ENCODE data around the gene ARHGEF1.
A peak's percentile ranks its signal among the peaks of the same experiment; 100 is the strongest.

ARHGEF1 gene

DNA sequence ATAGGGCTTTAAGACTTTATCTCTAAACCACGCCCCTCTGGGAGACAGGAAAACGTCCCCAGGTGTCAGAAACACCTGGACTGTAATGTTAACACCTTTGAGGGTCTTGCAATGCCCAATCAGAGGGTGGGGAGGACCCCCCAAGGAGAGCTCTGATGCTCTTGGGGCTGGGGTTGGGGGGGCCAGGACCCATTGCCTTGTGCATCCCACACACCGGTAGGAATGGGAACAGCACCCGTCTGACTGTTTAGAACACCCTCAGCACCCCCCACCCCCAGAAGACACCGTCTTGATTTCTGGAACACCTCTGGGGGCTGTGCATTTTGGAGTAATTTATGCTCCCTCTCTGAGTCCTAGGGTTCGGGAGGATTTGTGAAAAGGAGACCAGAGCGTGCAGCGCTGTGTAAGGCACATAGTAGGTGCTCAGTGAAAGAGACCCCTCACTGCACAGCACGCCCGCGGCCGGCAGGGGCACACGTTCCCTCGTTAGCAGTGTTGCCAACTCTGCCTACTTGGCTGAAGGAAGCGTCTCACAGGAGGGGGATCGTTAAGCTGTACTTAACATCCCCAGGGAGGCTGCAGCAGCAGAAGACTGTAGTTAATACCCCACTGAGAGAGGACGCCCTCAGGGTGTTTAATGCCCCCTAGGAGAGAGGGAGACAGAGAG is 48.1 kb downstream of the ARHGEF1 start (continued):
- TF ChIP-seq, protein P1, sequence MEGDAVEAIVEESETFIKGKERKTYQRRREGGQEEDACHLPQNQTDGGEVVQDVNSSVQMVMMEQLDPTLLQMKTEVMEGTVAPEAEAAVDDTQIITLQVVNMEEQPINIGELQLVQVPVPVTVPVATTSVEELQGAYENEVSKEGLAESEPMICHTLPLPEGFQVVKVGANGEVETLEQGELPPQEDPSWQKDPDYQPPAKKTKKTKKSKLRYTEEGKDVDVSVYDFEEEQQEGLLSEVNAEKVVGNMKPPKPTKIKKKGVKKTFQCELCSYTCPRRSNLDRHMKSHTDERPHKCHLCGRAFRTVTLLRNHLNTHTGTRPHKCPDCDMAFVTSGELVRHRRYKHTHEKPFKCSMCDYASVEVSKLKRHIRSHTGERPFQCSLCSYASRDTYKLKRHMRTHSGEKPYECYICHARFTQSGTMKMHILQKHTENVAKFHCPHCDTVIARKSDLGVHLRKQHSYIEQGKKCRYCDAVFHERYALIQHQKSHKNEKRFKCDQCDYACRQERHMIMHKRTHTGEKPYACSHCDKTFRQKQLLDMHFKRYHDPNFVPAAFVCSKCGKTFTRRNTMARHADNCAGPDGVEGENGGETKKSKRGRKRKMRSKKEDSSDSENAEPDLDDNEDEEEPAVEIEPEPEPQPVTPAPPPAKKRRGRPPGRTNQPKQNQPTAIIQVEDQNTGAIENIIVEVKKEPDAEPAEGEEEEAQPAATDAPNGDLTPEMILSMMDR (tag by site-specific recombination; IDR thresholded peaks at IDR 0.05), result peak; percentile 61
- TF ChIP-seq ZNF202 (tag by site-specific recombination; IDR thresholded peaks at IDR 0.05; ENCODE audit: borderline replicate concordance) (no peak), FEZF1 (tag by site-specific recombination; IDR thresholded peaks at IDR 0.05) (no peak), GLIS1 (tag by site-specific recombination; IDR thresholded peaks at IDR 0.05) (peak; percentile 100)

DNA sequence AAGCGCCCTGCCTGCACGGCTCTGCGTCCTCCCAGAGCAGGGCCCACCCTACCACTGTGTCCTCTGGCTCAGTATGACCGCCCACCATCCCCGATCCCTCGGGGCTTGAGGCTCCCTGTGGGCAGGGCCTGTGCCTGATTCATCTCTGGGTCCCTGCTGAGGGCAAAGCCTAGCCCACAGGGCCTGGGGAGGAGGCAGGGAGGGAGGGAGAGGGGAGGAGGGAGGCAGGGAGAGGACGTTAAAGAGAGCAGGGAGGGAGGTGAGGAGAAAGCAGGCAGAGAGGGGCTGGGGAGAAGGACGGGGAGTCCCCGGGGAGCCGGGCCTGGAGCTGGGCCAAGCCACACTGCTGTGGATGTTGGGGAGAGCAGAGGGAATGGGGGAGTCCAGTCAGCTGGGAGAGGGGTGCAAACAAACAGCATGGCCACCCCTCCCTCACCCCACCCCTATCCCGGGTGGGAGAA is 49.3 kb downstream of the ARHGEF1 start:
- TF ChIP-seq GLIS1 (tag by site-specific recombination; IDR thresholded peaks at IDR 0.05) (0 out of 2 replicates have a peak, but pooled peaks have one; percentile 13), ZNF24 (tag by site-specific recombination; IDR thresholded peaks at IDR 0.05) (no peak), ZBTB20 (tag by site-specific recombination; IDR thresholded peaks at IDR 0.05) (no peak), WT1 (tag by site-specific recombination; IDR thresholded peaks at IDR 0.05) (peak; percentile 69; the same call in 1 of the 2 replicates), PATZ1 (tag by site-specific recombination; IDR thresholded peaks at IDR 0.05) (peak; percentile 53; the same call in 1 of the 2 replicates), ZNF121 (tag by site-specific recombination; IDR thresholded peaks at IDR 0.05) (no peak), ZBTB48 (tag by site-specific recombination; IDR thresholded peaks at IDR 0.05) (peak; percentile 41; the same call in 1 of the 2 replicates), ZIC2 (tag by site-specific recombination; IDR thresholded peaks at IDR 0.05) (peak; percentile 89)
- TF ChIP-seq, protein P2, sequence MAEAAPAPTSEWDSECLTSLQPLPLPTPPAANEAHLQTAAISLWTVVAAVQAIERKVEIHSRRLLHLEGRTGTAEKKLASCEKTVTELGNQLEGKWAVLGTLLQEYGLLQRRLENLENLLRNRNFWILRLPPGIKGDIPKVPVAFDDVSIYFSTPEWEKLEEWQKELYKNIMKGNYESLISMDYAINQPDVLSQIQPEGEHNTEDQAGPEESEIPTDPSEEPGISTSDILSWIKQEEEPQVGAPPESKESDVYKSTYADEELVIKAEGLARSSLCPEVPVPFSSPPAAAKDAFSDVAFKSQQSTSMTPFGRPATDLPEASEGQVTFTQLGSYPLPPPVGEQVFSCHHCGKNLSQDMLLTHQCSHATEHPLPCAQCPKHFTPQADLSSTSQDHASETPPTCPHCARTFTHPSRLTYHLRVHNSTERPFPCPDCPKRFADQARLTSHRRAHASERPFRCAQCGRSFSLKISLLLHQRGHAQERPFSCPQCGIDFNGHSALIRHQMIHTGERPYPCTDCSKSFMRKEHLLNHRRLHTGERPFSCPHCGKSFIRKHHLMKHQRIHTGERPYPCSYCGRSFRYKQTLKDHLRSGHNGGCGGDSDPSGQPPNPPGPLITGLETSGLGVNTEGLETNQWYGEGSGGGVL (tag by site-specific recombination; IDR thresholded peaks at IDR 0.05), result peak; percentile 85
- TF ChIP-seq, protein P3, sequence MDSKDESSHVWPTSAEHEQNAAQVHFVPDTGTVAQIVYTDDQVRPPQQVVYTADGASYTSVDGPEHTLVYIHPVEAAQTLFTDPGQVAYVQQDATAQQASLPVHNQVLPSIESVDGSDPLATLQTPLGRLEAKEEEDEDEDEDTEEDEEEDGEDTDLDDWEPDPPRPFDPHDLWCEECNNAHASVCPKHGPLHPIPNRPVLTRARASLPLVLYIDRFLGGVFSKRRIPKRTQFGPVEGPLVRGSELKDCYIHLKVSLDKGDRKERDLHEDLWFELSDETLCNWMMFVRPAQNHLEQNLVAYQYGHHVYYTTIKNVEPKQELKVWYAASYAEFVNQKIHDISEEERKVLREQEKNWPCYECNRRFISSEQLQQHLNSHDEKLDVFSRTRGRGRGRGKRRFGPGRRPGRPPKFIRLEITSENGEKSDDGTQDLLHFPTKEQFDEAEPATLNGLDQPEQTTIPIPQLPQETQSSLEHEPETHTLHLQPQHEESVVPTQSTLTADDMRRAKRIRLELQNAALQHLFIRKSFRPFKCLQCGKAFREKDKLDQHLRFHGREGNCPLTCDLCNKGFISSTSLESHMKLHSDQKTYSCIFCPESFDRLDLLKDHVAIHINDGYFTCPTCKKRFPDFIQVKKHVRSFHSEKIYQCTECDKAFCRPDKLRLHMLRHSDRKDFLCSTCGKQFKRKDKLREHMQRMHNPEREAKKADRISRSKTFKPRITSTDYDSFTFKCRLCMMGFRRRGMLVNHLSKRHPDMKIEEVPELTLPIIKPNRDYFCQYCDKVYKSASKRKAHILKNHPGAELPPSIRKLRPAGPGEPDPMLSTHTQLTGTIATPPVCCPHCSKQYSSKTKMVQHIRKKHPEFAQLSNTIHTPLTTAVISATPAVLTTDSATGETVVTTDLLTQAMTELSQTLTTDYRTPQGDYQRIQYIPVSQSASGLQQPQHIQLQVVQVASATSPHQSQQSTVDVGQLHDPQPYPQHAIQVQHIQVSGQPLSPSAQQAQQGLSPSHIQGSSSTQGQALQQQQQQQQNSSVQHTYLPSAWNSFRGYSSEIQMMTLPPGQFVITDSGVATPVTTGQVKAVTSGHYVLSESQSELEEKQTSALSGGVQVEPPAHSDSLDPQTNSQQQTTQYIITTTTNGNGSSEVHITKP (tag by site-specific recombination; IDR thresholded peaks at IDR 0.05), result peak; percentile 51
- no peak overlapping the region for H3K27ac ChIP-seq (ENCODE audit: extremely low read depth, low read depth, low read length)
- ChIA-PET CTCF (interaction anchor here (0.9 to 3.5 kb wide), 3 partner anchors 18 to 59 kb away, joined by 3 to 22 read pairs (median 8); no protein-coding TSS in a partner anchor), POLR2A (no interaction called here)
- no peaks in the 10 kb centered on the region for H3K9me3 ChIP-seq (ENCODE audit: control insufficient read depth, insufficient read depth, low read depth, low read length)
- H3K4me3 ChIP-seq (ENCODE audit: low read depth, low read length), result no peak overlapping the region
- H3K36me3 ChIP-seq (ENCODE audit: control insufficient read depth in 2 of 2, insufficient read depth in 1 of 2, low read length in 2 of 2), result no peaks in the 10 kb centered on the region
- H3K4me1 ChIP-seq (ENCODE audit: control insufficient read depth, insufficient read depth, low read length), result peaks cover 7% of the 10 kb centered on the region
